OCI-LY7 (cell line): ENCODE data around the gene GNRH2. TPM values are rescaled to one million over a fixed set of nuclear protein-coding genes. Genes with fewer than 3 reads are reported as not detected.

Experiments used
- BruUV-seq: library from RNA; stranded (reverse); fragments of 400-500 nt; replicated peaks from 2 replicates; lab custom pipeline; 2021; lab: Mats Ljungman, UMichigan
- CTCF ChIA-PET: fragments of 300-600 bp; sonication (Branson Sonifier 250); formaldehyde crosslinking; loops from one replicate; lab custom pipeline; 2022; ENCODE audit warnings: antibody characterized with exemption; ENCODE audit not compliant: unreplicated experiment; lab: Charles Lee
- POLR2A ChIA-PET: fragments of 300-600 bp; sonication (Branson Sonifier 250); formaldehyde crosslinking; loops from one replicate; lab custom pipeline; 2022; ENCODE audit warnings: antibody characterized with exemption; lab: Charles Lee
- DNase-seq: peaks from one replicate; pipeline ENCODE4 v3.0.0-alpha.2; 2015; ENCODE audit warnings: low spot score
- H2AFZ ChIP-seq: fragments of 200-600 bp; sonication (generic), shearing (Covaris generic); 2 replicates; pipeline ENCODE4 v1.6.1; 2014; ENCODE audit warnings: mild to moderate bottlenecking, antibody characterized with exemption, low read length, moderate library complexity
- H3K27ac ChIP-seq: fragments of 200-600 bp; sonication (generic); 2 replicates; pipeline ENCODE4 v1.5.1; 2014; ENCODE audit warnings: mixed run types, low read depth, mild to moderate bottlenecking, moderate library complexity, low read length, inconsistent platforms; ENCODE audit not compliant: poor library complexity, severe bottlenecking
- H3K36me3 ChIP-seq: fragments of 200-600 bp; sonication (generic); 2 replicates; pipeline ENCODE4 v1.6.1; 2014; ENCODE audit warnings: mild to moderate bottlenecking, antibody characterized with exemption, low read length, moderate library complexity, mixed read lengths; ENCODE audit not compliant: insufficient read depth
- H3K4me1 ChIP-seq: fragments of 200-600 bp; sonication (generic); 2 replicates; pipeline ENCODE4 v1.5.1; 2014; ENCODE audit warnings: mild to moderate bottlenecking, low read length; ENCODE audit not compliant: insufficient read depth, poor library complexity, severe bottlenecking
- H3K4me2 ChIP-seq: fragments of 200-600 bp; sonication (generic); 2 replicates; pipeline ENCODE4 v1.6.1; 2014; ENCODE audit warnings: mild to moderate bottlenecking, low read length
- H3K4me3 ChIP-seq: fragments of 200-600 bp; sonication (generic); 2 replicates; pipeline ENCODE4 v1.5.1; 2014; ENCODE audit warnings: mild to moderate bottlenecking, low read depth, low read length; ENCODE audit not compliant: poor library complexity, severe bottlenecking
- H3K79me2 ChIP-seq: fragments of 200-600 bp; sonication (generic); 2 replicates; pipeline ENCODE4 v1.6.1; 2016; ENCODE audit warnings: low read depth, mild to moderate bottlenecking, low read length, moderate library complexity, mixed read lengths; ENCODE audit not compliant: insufficient read depth
- H3K9me2 ChIP-seq: fragments of 200-600 bp; sonication (generic); 2 replicates; pipeline ENCODE4 v1.6.1; 2016; ENCODE audit warnings: mild to moderate bottlenecking, low read length, mixed read lengths; ENCODE audit not compliant: insufficient read depth
- H3K9me3 ChIP-seq: fragments of 200-600 bp; sonication (generic); 2 replicates; pipeline ENCODE4 v1.6.1; 2014; ENCODE audit warnings: mild to moderate bottlenecking, mixed run types, low read length, mixed read lengths
- H4K20me1 ChIP-seq: fragments of 200-600 bp; sonication (generic); 2 replicates; pipeline ENCODE4 v1.6.1; 2014; ENCODE audit warnings: mild to moderate bottlenecking, antibody characterized with exemption, low read length, moderate library complexity, mixed read lengths; ENCODE audit not compliant: insufficient read depth
- EZH2phosphoT487 ChIP-seq: fragments of 200-600 bp; sonication (generic); IDR thresholded peaks from 2 replicates; pipeline ENCODE4 v1.6.1; 2018; ENCODE audit warnings: low read depth, borderline replicate concordance, mild to moderate bottlenecking, mixed run types, antibody characterized with exemption, low read length, moderate library complexity, mixed read lengths
- intact Hi-C: fragments of 100-400 bp; cut with micrococcal nuclease; formaldehyde crosslinking; loops from one replicate; pipeline ENCODE4 v1.10.0; 2022; ENCODE audit not compliant: unreplicated experiment
- total RNA-seq, 2 experiments: library from RNA; depleted of rRNA in 1 of 2; stranded (reverse); fragments of >200 nt in 1 of 2; shearing (Covaris generic) in 1 of 2; gene quantifications; 2 replicates each; pipeline ENCODE4 v1.2.3, GENCODE V29; 2014 to 2022
- TF ChIP-seq, protein P1 (sequence below): fragments of 200-600 bp; sonication (generic); conservative IDR thresholded peaks from 2 replicates; pipeline ENCODE4 v1.5.1; 2014; ENCODE audit warnings: mild to moderate bottlenecking, antibody characterized with exemption, low read length, moderate library complexity, mixed read lengths

Gene GNRH2
- total RNA-seq, 2 experiments from 2014 or later, result 0.44 to 0.61 TPM

DNA sequence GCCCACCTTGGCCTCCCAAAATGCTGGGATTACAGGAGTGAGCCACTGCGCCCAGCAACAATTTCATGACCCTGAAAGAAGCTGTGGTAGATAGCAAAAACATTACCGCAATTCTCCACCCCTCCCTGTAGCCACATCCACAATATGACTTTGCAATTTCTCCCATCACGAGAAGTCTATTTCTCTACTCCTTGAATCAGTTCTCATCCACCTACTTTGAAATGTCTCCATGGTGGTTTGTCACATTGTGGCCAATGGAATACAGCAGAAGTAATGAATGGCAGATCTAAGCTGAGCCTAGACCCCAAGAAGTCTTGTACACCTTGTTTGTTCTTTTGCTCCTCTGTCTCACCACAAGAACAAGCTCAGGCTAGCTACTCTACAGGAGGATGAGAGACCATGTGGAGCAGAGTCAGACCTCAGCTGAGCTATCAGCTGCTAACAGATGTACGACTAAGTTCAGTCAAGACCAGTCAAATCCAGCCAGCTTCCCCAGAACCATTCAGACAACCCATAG is 34.3 kb downstream of the GNRH2 start:
- ChIA-PET POLR2A (no interaction called here), CTCF (no interaction called here)
- H3K9me2 ChIP-seq, result no peaks in the 10 kb centered on the region
- H3K27ac ChIP-seq, result no peak overlapping the region
- BruUV-seq, result no TSS peak
- no peaks in the 10 kb centered on the region for H3K79me2 ChIP-seq
- H3K9me3 ChIP-seq, result no peaks in the 10 kb centered on the region
- no peaks in the 10 kb centered on the region for H3K36me3 ChIP-seq
- intact Hi-C loops, result no loop called here
- no peak overlapping the region for H3K4me2 ChIP-seq
- DNase-seq, result no peak
- TF ChIP-seq, protein P1, sequence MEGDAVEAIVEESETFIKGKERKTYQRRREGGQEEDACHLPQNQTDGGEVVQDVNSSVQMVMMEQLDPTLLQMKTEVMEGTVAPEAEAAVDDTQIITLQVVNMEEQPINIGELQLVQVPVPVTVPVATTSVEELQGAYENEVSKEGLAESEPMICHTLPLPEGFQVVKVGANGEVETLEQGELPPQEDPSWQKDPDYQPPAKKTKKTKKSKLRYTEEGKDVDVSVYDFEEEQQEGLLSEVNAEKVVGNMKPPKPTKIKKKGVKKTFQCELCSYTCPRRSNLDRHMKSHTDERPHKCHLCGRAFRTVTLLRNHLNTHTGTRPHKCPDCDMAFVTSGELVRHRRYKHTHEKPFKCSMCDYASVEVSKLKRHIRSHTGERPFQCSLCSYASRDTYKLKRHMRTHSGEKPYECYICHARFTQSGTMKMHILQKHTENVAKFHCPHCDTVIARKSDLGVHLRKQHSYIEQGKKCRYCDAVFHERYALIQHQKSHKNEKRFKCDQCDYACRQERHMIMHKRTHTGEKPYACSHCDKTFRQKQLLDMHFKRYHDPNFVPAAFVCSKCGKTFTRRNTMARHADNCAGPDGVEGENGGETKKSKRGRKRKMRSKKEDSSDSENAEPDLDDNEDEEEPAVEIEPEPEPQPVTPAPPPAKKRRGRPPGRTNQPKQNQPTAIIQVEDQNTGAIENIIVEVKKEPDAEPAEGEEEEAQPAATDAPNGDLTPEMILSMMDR, result no peak
- no peak for TF ChIP-seq EZH2phosphoT487
- H4K20me1 ChIP-seq, result no peaks in the 10 kb centered on the region
- H3K4me3 ChIP-seq, result no peak overlapping the region
- no peak overlapping the region for H2AFZ ChIP-seq
- no peaks in the 10 kb centered on the region for H3K4me1 ChIP-seq

DNA sequence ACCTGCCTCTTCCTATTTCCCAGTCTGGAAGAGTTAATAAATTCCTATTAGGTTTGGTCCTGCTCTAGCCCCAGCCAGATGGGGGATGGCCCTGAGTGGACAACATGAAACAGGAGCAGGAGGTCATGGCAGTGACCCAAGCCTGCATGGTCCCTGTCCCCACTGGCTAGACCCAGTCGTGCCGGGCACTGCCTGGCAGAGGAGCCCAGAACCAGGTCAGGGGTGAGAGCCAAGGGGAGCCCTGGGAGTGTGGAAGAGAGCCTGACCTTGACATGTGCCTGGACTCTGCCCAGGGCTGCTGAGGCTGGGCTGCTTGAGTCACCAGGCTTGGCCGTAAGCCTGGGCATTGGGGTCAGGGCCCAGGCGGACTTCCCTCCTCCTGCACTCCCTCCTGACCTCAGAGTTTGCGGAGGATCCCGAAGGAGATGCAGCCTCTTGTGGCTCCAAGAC is 37.5 kb downstream of the GNRH2 start:
- DNase-seq, result no peak
- no peak overlapping the region for H3K4me3 ChIP-seq
- TF ChIP-seq, protein P1, result no peak
- no peak for TF ChIP-seq EZH2phosphoT487
- CTCF ChIA-PET, result no interaction called here
- H3K27ac ChIP-seq, result no peak overlapping the region
- H3K4me1 ChIP-seq, result no peaks in the 10 kb centered on the region
- H3K9me3 ChIP-seq, result no peaks in the 10 kb centered on the region
- intact Hi-C loops, result no loop called here
- no peak overlapping the region for H2AFZ ChIP-seq
- no peak overlapping the region for H3K4me2 ChIP-seq
- H3K79me2 ChIP-seq, result no peaks in the 10 kb centered on the region
- H3K36me3 ChIP-seq, result no peaks in the 10 kb centered on the region
- H3K9me2 ChIP-seq, result no peaks in the 10 kb centered on the region
- BruUV-seq, result no TSS peak
- no peaks in the 10 kb centered on the region for H4K20me1 ChIP-seq
- POLR2A ChIA-PET, result no interaction called here

DNA sequence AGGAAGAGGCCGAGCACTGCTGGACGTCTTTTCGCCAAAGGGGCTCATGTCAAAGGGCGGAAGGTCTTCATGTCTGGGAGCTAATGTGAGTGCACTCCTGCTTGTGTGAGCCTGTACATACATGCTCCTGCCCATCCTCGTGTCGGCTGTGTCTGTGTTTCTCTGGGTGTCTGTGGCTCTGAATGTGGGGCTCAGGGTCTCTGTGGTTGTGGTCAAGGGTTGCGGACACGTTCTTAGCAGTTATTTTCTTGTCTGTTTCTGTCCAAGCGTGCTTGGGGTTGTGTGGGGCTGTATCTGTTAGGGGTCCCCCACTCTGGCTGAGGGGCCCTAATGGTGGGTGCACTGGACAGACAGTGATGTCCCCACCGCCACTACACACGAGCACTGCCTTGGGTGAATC is 38.2 kb downstream of the GNRH2 start:
- Histone ChIP-seq H3K4me3 (no peak overlapping the region), H4K20me1 (no peaks in the 10 kb centered on the region), H3K9me2 (no peaks in the 10 kb centered on the region), H3K27ac (no peak overlapping the region), H3K4me2 (no peak overlapping the region), H2AFZ (no peak overlapping the region), H3K79me2 (no peaks in the 10 kb centered on the region), H3K4me1 (no peaks in the 10 kb centered on the region), H3K36me3 (no peaks in the 10 kb centered on the region), H3K9me3 (no peaks in the 10 kb centered on the region)
- BruUV-seq, result no TSS peak
- POLR2A ChIA-PET, result no interaction called here
- TF ChIP-seq, protein P1, result no peak
- no peak for TF ChIP-seq EZH2phosphoT487
- no peak for DNase-seq
- CTCF ChIA-PET, result no interaction called here
- intact Hi-C loops, result no loop called here
